ENCODE results near the gene GAD2. TPM values are rescaled to one million over a fixed set of nuclear protein-coding genes. Genes with fewer than 3 reads are reported as not detected.
A peak's percentile ranks its signal among the peaks of the same experiment; 100 is the strongest.

GAD2 gene
- total and polyA plus RNA-seq, 9 of the 15 experiments (the other 6 are each of a cell fraction or from before 2014, with no cell fraction given) = not detected

- H2AFZ ChIP-seq (ENCODE audit: low read depth, low read length) = no peak overlapping the region
- peak; percentile 42 to 64 (median 48) for DNase-seq (ENCODE audit: extremely low read depth in 1 of 4, low spot score in 3 of 4)
- no peak overlapping the region for H3K27ac ChIP-seq (ENCODE audit: extremely low read depth, low read depth, low read length)
- H3K9me3 ChIP-seq (replicated peaks; ENCODE audit: control insufficient read depth, insufficient read depth, low read depth, low read length) = no peaks in the 10 kb centered on the region
- peak; percentile 78 for ATAC-seq
- peak; percentile 59 for FAIRE-seq
- H3K79me2 ChIP-seq (ENCODE audit: control insufficient read depth, insufficient read depth, low read length) = no peaks in the 10 kb centered on the region
- intact Hi-C loops (cut with micrococcal nuclease) (loop anchor here (1.0 to 5.0 kb wide), 3 partner anchors 222 to 547 kb away; no protein-coding TSS in a partner anchor), in situ Hi-C loops (cut with MboI) (loop anchor here (10.0 kb wide), 1 partner anchor 220 kb away; no protein-coding TSS in a partner anchor)
- H3K9ac ChIP-seq (ENCODE audit: insufficient read depth in 1 of 2, low read depth in 2 of 2, low read length in 2 of 2) = no peak overlapping the region
- H3K4me3 ChIP-seq = no peak overlapping the region
- no peaks in the 10 kb centered on the region for H3K4me1 ChIP-seq (replicated peaks in 1 of 2; ENCODE audit: control insufficient read depth in 2 of 2, insufficient read depth in 2 of 2, low read length in 2 of 2)
- POLR2A ChIA-PET = no interaction called here
- H4K20me1 ChIP-seq (replicated peaks; ENCODE audit: control insufficient read depth, insufficient read depth, low read length) = no peaks in the 10 kb centered on the region
- H3K9me1 ChIP-seq (ENCODE audit: control insufficient read depth, insufficient read depth, low read length) = no peaks in the 10 kb centered on the region
- H3K27me3 ChIP-seq (ENCODE audit: control insufficient read depth in 2 of 2, insufficient read depth in 2 of 2, low read length in 2 of 2) = no peaks in the 10 kb centered on the region
- WGBS (ENCODE audit: insufficient coverage, low coverage, missing lambda C conversion rate) = 3% methylated on average over 7 of the region's 7 CpGs
- CTCF ChIA-PET (ENCODE audit: low intra/inter-chr PET ratio) = interaction anchor here (0.6 to 1.2 kb wide), 3 partner anchors 221 to 1281 kb away, joined by 3 to 8 read pairs (median 3); no protein-coding TSS in a partner anchor
- BruUV-seq (replicated peaks) = no TSS peak
- no peaks in the 10 kb centered on the region for H3K36me3 ChIP-seq (ENCODE audit: control insufficient read depth, insufficient read depth, low read length)
- H3K4me2 ChIP-seq (ENCODE audit: insufficient read depth, low read length) = no peak overlapping the region
- TF ChIP-seq ZNF217 (CRISPR knock-in tag; IDR thresholded peaks at IDR 0.05) (no peak), KAT7 (CRISPR knock-in tag; IDR thresholded peaks at IDR 0.05; ENCODE audit: borderline replicate concordance) (no peak), RAD21 (CRISPR knock-in tag; conservative IDR thresholded peaks at IDR 0.05 in 1 of 2, IDR thresholded peaks at IDR 0.05 in 1 of 2) (peak; percentile 49 to 87; a peak in 3 of 4 replicates), ETS1 (conservative IDR thresholded peaks at IDR 0.05; ENCODE audit: control insufficient read depth, low read depth, low read length) (no peak), ATF4 (CRISPR knock-in tag; IDR thresholded peaks at IDR 0.05) (no peak), CC2D1A (IDR thresholded peaks at IDR 0.05) (0 out of 2 replicates have a peak, but pooled peaks have one; percentile 32), ARID2 (IDR thresholded peaks at IDR 0.05) (peak; percentile 28; the same call in 1 of the 2 replicates), SMC3 (conservative IDR thresholded peaks at IDR 0.05; ENCODE audit: insufficient read depth, low read depth, low read length) (peak; percentile 61), REST (IDR thresholded peaks at IDR 0.05; ENCODE audit: borderline replicate concordance) (peak; percentile 69), REST (CRISPR knock-in tag; IDR thresholded peaks at IDR 0.05; ENCODE audit: low read depth) (no peak), CEBPB (tag; IDR thresholded peaks at IDR 0.05) (no peak), NFYB (IDR thresholded peaks at IDR 0.05; ENCODE audit: extremely low read depth, insufficient read length) (no peak)
Observed at GRCh38 chr10:26334932-26335573, 118.5 kb downstream of the GAD2 start.

Data from K562 (cell line).